Body of pancreas (tissue), 4 donors: Measurements from ENCODE around the gene UMPS. TPM values are rescaled to one million over a fixed set of nuclear protein-coding genes. Genes with fewer than 3 reads are reported as not detected.
"Not testable (repeated sequence)": the region's sequence is repeated elsewhere in the genome, so short reads cannot be mapped to it uniquely, and the experiment has no call there.

ENCODE experiments used
- ATAC-seq: fragments of 150-250 bp; one replicate; pipeline ENCODE4 v1.9.1; 2016
- DNase-seq, 4 donors: peaks; one replicate each; pipeline ENCODE4 v3.0.0-alpha.2; 2019
- H3K27ac ChIP-seq, 4 donors: fragments of 200-600 bp; sonication (generic); 1 replicate in 3 of 4; 2 replicates in 1 of 4; pipeline versions ENCODE4 v1.5.1 to v1.6.1; 2016 to 2019; ENCODE audit warnings: mild to moderate bottlenecking in 1 of 4, mixed read lengths in 1 of 4, moderate library complexity in 1 of 4
- H3K27me3 ChIP-seq, 2 donors: fragments of 200-600 bp; sonication (generic); one replicate each; pipeline ENCODE4 v1.6.0; 2016; ENCODE audit warnings: mild to moderate bottlenecking in 1 of 2
- H3K36me3 ChIP-seq, 2 donors: fragments of 200-600 bp; sonication (generic); replicated peaks in 1 of 2; 2 replicates each; pipeline ENCODE4 v1.5.1; 2016; ENCODE audit warnings: low read depth in 2 of 2; ENCODE audit not compliant: insufficient read depth in 1 of 2
- H3K4me1 ChIP-seq: fragments of 200-600 bp; sonication (generic); one replicate; pipeline ENCODE4 v1.6.0; 2016
- H3K4me3 ChIP-seq, 2 donors: fragments of 200-600 bp; sonication (generic); 1 replicate in 1 of 2; 2 replicates in 1 of 2; pipeline ENCODE4 v1.5.1; 2016 to 2019
- H3K9me3 ChIP-seq, 3 donors: fragments of 200-600 bp; sonication (generic); 1 replicate in 2 of 3; 2 replicates in 1 of 3; pipeline ENCODE4 v1.5.1; 2016
- POLR2A ChIP-seq, 3 donors: fragments of 450-650 bp; IDR thresholded peaks; one replicate each; pipeline ENCODE4 v1.6.1; 2016; ENCODE audit warnings: antibody characterized with exemption in 3 of 3, mild to moderate bottlenecking in 2 of 3
- WGBS, 2 donors: methylation state at CpG; one replicate each; pipeline ENCODE4 v1.1.5; 2017; 5-methylcytosine and 5-hydroxymethylcytosine counted together
- intact Hi-C: fragments of 100-400 bp; cut with DNase I; formaldehyde crosslinking; loops from one replicate; pipeline ENCODE4 v1.15.1; 2023
- total RNA-seq, 2 donors: library from RNA; depleted of rRNA; stranded (reverse); fragments of >200 nt; gene quantifications; one replicate each; pipeline ENCODE4 v1.1.0, GENCODE V29; 2016
- TF ChIP-seq, protein P1 (sequence below), 7 experiments: fragments of 450-650 bp in 4 of 7; fragments of 200-600 bp in 3 of 7; sonication (generic) in 3 of 7; IDR thresholded peaks; one replicate each; pipeline ENCODE4 v1.5.1; 2016 to 2019; ENCODE audit warnings: antibody characterized with exemption in 7 of 7

The UMPS gene
- total RNA-seq, 2 donors from 2014 or later, result 6.5 to 12.5 TPM

DNA sequence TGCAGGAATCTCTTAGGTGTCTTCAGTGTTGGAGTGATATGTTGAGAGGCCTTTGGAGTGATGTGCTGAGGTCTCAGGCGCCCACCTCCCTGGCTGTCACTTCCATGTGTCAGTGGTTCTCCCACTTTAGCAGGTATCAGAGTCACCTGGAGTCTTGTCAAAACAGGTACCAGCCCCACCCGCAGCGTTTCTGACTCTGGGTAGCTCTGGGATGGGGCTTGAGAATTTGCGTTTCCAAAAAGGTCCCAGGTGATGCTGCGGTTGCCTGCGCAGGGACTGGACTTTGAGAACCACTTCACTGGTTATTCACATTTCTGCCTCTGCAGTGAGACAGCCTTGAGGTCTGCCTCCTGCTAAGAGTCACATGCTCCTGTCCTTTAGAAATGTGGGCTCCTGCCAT lies 15.5 kb downstream of the UMPS start:
- DNase-seq, result no peak
- no peaks in the 10 kb centered on the region for H3K9me3 ChIP-seq
- 96 to 98% methylated on average over 5 to 6 of the region's 6 CpGs for WGBS, 2 donors

DNA sequence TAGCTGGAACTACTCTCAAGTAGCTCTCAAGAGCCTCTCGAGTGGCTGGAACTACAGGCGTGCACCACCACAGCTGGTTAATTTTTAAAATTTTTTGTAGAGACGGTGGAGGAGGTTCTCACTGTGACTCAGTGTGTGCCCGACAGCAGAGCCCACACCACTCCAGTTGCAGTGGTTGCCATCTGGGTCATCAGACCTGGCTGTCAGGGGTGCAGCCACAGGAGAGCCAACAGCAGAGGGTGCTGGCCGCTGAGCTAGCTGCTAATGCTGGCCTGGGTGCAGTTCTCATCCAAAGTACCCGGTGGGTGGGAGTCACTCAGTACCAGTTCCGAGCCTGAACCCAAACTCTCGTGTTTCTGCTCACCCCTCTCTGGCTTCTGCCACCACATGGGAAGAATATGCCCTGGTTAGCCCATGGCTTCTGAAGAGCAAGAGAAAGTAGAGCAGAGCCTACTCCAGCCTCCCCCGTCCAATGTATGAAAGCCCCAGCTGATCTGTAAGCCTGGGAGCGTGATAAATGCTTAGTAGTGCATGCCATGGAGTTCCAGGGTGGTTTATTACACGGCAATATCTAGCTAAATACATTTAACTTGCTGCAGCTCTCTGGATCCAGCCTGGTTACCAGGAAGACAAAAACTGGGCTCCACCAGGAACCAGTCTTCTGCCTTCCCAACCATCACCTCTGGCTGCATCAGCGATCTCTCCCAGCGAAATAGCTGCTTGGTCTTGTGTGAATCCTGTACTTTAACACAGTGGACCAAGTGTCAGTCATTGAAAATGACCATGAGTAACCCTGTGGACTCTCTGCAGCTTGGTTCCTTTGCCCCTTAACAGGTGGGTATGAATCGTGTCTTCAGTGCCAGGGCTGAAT lies 17.1 kb downstream of the UMPS start:
- Histone ChIP-seq H3K4me1 (no peaks in the 10 kb centered on the region), H3K36me3 (peaks cover 0 to 20% of the 10 kb centered on the region in 2 donors), H3K4me3 (no peak overlapping the region), H3K27me3 (no peaks in the 10 kb centered on the region), H3K9me3 (no peaks in the 10 kb centered on the region), H3K27ac (no peak overlapping the region)
- intact Hi-C loops, result no loop called here
- ATAC-seq, result no peak
- no peak for TF ChIP-seq POLR2A (IDR thresholded peaks at IDR 0.05)
- TF ChIP-seq, protein P1, sequence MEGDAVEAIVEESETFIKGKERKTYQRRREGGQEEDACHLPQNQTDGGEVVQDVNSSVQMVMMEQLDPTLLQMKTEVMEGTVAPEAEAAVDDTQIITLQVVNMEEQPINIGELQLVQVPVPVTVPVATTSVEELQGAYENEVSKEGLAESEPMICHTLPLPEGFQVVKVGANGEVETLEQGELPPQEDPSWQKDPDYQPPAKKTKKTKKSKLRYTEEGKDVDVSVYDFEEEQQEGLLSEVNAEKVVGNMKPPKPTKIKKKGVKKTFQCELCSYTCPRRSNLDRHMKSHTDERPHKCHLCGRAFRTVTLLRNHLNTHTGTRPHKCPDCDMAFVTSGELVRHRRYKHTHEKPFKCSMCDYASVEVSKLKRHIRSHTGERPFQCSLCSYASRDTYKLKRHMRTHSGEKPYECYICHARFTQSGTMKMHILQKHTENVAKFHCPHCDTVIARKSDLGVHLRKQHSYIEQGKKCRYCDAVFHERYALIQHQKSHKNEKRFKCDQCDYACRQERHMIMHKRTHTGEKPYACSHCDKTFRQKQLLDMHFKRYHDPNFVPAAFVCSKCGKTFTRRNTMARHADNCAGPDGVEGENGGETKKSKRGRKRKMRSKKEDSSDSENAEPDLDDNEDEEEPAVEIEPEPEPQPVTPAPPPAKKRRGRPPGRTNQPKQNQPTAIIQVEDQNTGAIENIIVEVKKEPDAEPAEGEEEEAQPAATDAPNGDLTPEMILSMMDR (IDR thresholded peaks at IDR 0.05), result no peak
- 90 to 92% methylated on average over 14 of the region's 14 CpGs for WGBS, 2 donors
- no peak for DNase-seq

More for the DNA sequence above, 15.5 kb downstream of the UMPS start:
- TF ChIP-seq POLR2A (IDR thresholded peaks at IDR 0.05), result no peak
- TF ChIP-seq, protein P1 (IDR thresholded peaks at IDR 0.05), result no peak
- Histone ChIP-seq H3K36me3 (peaks cover 0 to 26% of the 10 kb centered on the region in 2 donors), H3K27me3 (no peaks in the 10 kb centered on the region), H3K4me3 (no peak overlapping the region), H3K4me1 (no peaks in the 10 kb centered on the region), H3K27ac (no peak overlapping the region)
- ATAC-seq, result no peak
- intact Hi-C loops, result no loop called here

DNA sequence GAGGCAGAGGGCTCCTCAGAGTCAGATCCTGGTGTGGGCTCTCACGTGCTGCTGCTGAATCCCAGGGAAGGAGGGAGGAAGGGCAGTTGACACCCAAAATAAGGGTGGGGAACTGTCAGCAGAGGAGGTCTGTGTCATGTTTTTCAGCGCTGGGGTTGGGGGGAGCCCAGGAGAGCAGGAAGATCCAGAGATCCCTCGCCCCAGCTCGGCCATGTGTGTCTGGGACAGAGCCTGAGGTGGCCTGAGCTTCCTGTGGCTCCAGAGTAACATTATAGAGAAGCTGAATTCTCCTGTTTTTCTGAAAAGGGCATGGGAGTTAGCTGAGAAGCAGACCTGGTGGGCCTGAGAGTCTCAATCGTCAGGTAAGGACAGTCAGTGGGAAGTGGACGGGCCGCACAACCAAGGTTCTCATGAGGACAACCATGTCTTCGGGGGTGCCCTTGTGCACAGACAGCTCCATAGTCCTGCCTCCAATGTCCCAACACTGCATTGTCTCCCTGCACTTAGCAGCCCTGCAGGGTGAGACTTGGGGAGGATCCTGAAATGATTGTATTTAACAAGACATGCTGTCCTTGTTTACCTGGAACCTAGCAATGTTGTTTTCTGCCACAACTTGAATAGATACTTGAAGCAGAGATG lies 18.4 kb downstream of the UMPS start:
- Histone ChIP-seq H3K4me1 (no peaks in the 10 kb centered on the region), H3K27ac (no peak overlapping the region), H3K9me3 (no peaks in the 10 kb centered on the region), H3K27me3 (no peaks in the 10 kb centered on the region), H3K4me3 (no peak overlapping the region), H3K36me3 (peaks cover 0 to 17% of the 10 kb centered on the region in 2 donors)
- no peak for TF ChIP-seq POLR2A (IDR thresholded peaks at IDR 0.05)
- TF ChIP-seq, protein P1 (IDR thresholded peaks at IDR 0.05), result no peak
- WGBS, 2 donors, result 85 to 86% methylated on average over 8 of the region's 8 CpGs
- no peak for ATAC-seq
- intact Hi-C loops, result no loop called here
- no peak for DNase-seq

DNA sequence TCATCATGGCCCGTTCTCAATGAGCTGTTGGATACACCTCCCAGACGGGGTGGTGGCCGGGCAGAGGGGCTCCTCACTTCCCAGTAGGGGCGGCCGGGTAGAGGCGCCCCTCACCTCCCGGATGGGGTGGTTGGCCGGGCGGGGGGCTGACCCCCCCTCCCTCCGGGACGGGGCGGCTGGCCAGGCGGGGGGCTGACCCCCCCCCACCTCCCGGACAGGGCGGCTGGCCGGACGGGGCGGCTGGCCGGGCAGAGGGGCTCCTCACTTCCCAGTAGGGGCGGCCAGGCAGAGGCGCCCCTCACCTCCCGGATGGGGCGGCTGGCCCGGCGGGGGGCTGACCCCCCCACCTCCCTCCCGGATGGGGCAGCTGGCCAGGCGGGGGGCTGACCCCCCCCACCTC lies 19.6 kb downstream of the UMPS start:
- intact Hi-C loops, H3K36me3 ChIP-seq, H3K4me3 ChIP-seq, H3K9me3 ChIP-seq, DNase-seq, H3K27ac ChIP-seq, ATAC-seq, H3K27me3 ChIP-seq, H3K4me1 ChIP-seq: not testable (repeated sequence)
- 90 to 100% methylated on average over 4 to 5 of the region's 27 CpGs for WGBS, 2 donors

DNA sequence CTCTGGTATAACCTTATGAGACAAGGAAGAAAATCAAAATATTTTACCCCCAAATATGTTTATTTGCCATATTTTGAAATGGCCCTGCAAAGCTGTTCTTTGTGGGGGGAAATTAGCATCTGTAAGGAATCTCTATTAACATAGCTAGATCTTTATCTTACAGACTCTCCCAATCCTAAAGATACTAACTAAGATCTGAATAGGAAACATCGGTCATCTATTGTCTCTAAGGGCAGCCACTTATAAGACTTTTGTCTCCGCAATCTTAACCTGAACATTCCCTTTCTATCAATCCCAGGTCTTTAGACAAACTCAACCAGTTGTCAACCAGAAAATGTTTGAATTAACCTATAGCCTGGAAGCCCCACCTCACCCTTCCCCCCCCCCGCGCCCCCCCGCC lies 21.2 kb downstream of the UMPS start:
- WGBS, 2 donors, result 61 to 67% methylated on average over 5 of the region's 5 CpGs
- intact Hi-C loops, result no loop called here
- Histone ChIP-seq H3K27me3 (no peaks in the 10 kb centered on the region), H3K9me3 (no peaks in the 10 kb centered on the region), H3K4me1 (no peaks in the 10 kb centered on the region), H3K4me3 (no peak overlapping the region), H3K36me3 (no peaks in the 10 kb centered on the region), H3K27ac (no peak overlapping the region)
- DNase-seq, result no peak
- no peak for ATAC-seq
- TF ChIP-seq POLR2A (IDR thresholded peaks at IDR 0.05), result no peak
- TF ChIP-seq, protein P1 (IDR thresholded peaks at IDR 0.05), result no peak
